Activated T-cell treated with anti-CD3 and anti-CD28 coated beads, Interleukin-2, amount 50 U/mL, for 4 hours (primary cell): ENCODE measurements around the gene NGFR. TPM values are rescaled to one million over a fixed set of nuclear protein-coding genes. Genes with fewer than 3 reads are reported as not detected.

Experiments used
- ATAC-seq, 2 donors: fragments of 200-7000 bp; cut with Tn5 transposase; one replicate each; pipeline ENCODE4 v1.10.0; 2021
- DNase-seq: peaks from one replicate; pipeline ENCODE4 v3.0.0-alpha.2; 2020
- H3K27me3 Mint-ChIP-seq: one replicate; pipeline ENCODE4 v1.8.0; 2021; ENCODE audit warnings: low read depth, mixed read lengths
- H3K36me3 Mint-ChIP-seq: one replicate; pipeline ENCODE4 v1.8.0; 2022; ENCODE audit warnings: mixed read lengths; ENCODE audit not compliant: insufficient read depth
- H3K4me1 Mint-ChIP-seq: one replicate; pipeline ENCODE4 v1.8.0; 2021; ENCODE audit warnings: low read depth, mixed read lengths
- H3K4me3 Mint-ChIP-seq: one replicate; pipeline ENCODE4 v1.8.0; 2021; ENCODE audit warnings: mild to moderate bottlenecking, moderate library complexity, mixed read lengths
- H3K9me3 Mint-ChIP-seq: one replicate; pipeline ENCODE4 v1.8.0; 2021; ENCODE audit warnings: mixed read lengths
- total RNA-seq, 3 donors: library from RNA; stranded (reverse); gene quantifications; one replicate each; pipeline ENCODE4 v1.2.1, GENCODE V29; 2021

Gene NGFR
- total RNA-seq: under 1 TPM; 0.05 to 0.49 (median 0.05) TPM

GRCh38 chr17:49494986-49495841, at the start of gene NGFR:
Gene NGFR (plus strand): TSS chr17:49495293. CDS start chr17:49495418, 125 bp downstream.
- Mint-ChIP-seq H3K4me1 (peaks cover 17% of the 10 kb centered on the region), H3K4me3 (peak within 1 kb of the TSS; percentile 77), H3K27me3 (peaks cover 38% of the 10 kb centered on the region), H3K36me3 (no peaks in the 10 kb centered on the region), H3K9me3 (no peaks in the 10 kb centered on the region)
- DNase-seq: peak; percentile 41
- peak; percentile 62 to 67 for ATAC-seq

- Mint-ChIP-seq H3K9me3 (no peaks in the 10 kb centered on the region), H3K36me3 (no peaks in the 10 kb centered on the region)
Measured at GRCh38 chr17:49445591-49445990, 49.5 kb upstream of the NGFR start.

GRCh38 chr17:49447628-49448302, 47.3 kb upstream of the NGFR start:
- no peaks in the 10 kb centered on the region for H3K9me3 Mint-ChIP-seq
- H3K4me1 Mint-ChIP-seq: peaks cover 6% of the 10 kb centered on the region
- H3K36me3 Mint-ChIP-seq: no peaks in the 10 kb centered on the region
- no peak for ATAC-seq
- H3K4me3 Mint-ChIP-seq: no peak overlapping the region
- DNase-seq: no peak
- H3K27me3 Mint-ChIP-seq: peaks cover 5% of the 10 kb centered on the region

More at GRCh38 chr17:49445591-49445990, 49.5 kb upstream of the NGFR start:
- Mint-ChIP-seq H3K27me3 (peaks cover 14% of the 10 kb centered on the region), H3K4me1 (peaks cover 3% of the 10 kb centered on the region), H3K4me3 (no peak overlapping the region)
- no peak for DNase-seq
- ATAC-seq: no peak

GRCh38 chr17:49450181-49450580, 44.9 kb upstream of the NGFR start:
- no peaks in the 10 kb centered on the region for H3K36me3 Mint-ChIP-seq
- peaks cover 6% of the 10 kb centered on the region for H3K27me3 Mint-ChIP-seq
- DNase-seq: no peak
- no peaks in the 10 kb centered on the region for H3K9me3 Mint-ChIP-seq
- H3K4me3 Mint-ChIP-seq: no peak overlapping the region
- H3K4me1 Mint-ChIP-seq: peaks cover 8% of the 10 kb centered on the region
- no peak for ATAC-seq

GRCh38 chr17:49450735-49451134, 44.4 kb upstream of the NGFR start:
- DNase-seq: no peak
- peaks cover 6% of the 10 kb centered on the region for H3K27me3 Mint-ChIP-seq
- no peaks in the 10 kb centered on the region for H3K36me3 Mint-ChIP-seq
- peaks cover 8% of the 10 kb centered on the region for H3K4me1 Mint-ChIP-seq
- no peaks in the 10 kb centered on the region for H3K9me3 Mint-ChIP-seq
- ATAC-seq: no peak
- H3K4me3 Mint-ChIP-seq: no peak overlapping the region

GRCh38 chr17:49452201-49452600, 42.9 kb upstream of the NGFR start:
- no peak overlapping the region for H3K4me3 Mint-ChIP-seq
- H3K4me1 Mint-ChIP-seq: peaks cover 8% of the 10 kb centered on the region
- H3K9me3 Mint-ChIP-seq: no peaks in the 10 kb centered on the region
- H3K36me3 Mint-ChIP-seq: no peaks in the 10 kb centered on the region
- ATAC-seq: no peak
- DNase-seq: no peak
- H3K27me3 Mint-ChIP-seq: peaks cover 18% of the 10 kb centered on the region

- no peaks in the 10 kb centered on the region for H3K36me3 Mint-ChIP-seq
- DNase-seq (no peak), ATAC-seq (no peak)
- peaks cover 23% of the 10 kb centered on the region for H3K27me3 Mint-ChIP-seq
- H3K4me1 Mint-ChIP-seq: peaks cover 8% of the 10 kb centered on the region
- H3K9me3 Mint-ChIP-seq: no peaks in the 10 kb centered on the region
- H3K4me3 Mint-ChIP-seq: no peak overlapping the region
Measured at GRCh38 chr17:49452661-49453060, 42.4 kb upstream of the NGFR start.

GRCh38 chr17:49454050-49454449, 41.0 kb upstream of the NGFR start:
- no peak for DNase-seq
- Mint-ChIP-seq H3K4me3 (no peak overlapping the region), H3K27me3 (peaks cover 27% of the 10 kb centered on the region), H3K4me1 (peaks cover 8% of the 10 kb centered on the region), H3K36me3 (no peaks in the 10 kb centered on the region), H3K9me3 (no peaks in the 10 kb centered on the region)
- ATAC-seq: no peak

- ATAC-seq: no peak
Measured at GRCh38 chr17:49455272-49455861, 39.7 kb upstream of the NGFR start.

GRCh38 chr17:49456183-49456965, 38.7 kb upstream of the NGFR start:
- no peak overlapping the region for H3K4me3 Mint-ChIP-seq
- peaks cover 5% of the 10 kb centered on the region for H3K4me1 Mint-ChIP-seq
- DNase-seq: no peak
- ATAC-seq: no peak
- no peaks in the 10 kb centered on the region for H3K9me3 Mint-ChIP-seq
- H3K27me3 Mint-ChIP-seq: peaks cover 46% of the 10 kb centered on the region
- H3K36me3 Mint-ChIP-seq: no peaks in the 10 kb centered on the region

More at GRCh38 chr17:49455272-49455861, 39.7 kb upstream of the NGFR start:
- Mint-ChIP-seq H3K4me3 (no peak overlapping the region), H3K27me3 (peaks cover 38% of the 10 kb centered on the region), H3K36me3 (no peaks in the 10 kb centered on the region), H3K4me1 (peaks cover 7% of the 10 kb centered on the region), H3K9me3 (no peaks in the 10 kb centered on the region)
- no peak for DNase-seq

GRCh38 chr17:49457564-49458535, 37.2 kb upstream of the NGFR start:
- H3K27me3 Mint-ChIP-seq: peaks cover 51% of the 10 kb centered on the region
- no peaks in the 10 kb centered on the region for H3K9me3 Mint-ChIP-seq
- ATAC-seq (no peak), DNase-seq (no peak)
- H3K36me3 Mint-ChIP-seq: no peaks in the 10 kb centered on the region
- H3K4me3 Mint-ChIP-seq: no peak overlapping the region
- peaks cover 1% of the 10 kb centered on the region for H3K4me1 Mint-ChIP-seq

- peaks cover 8% of the 10 kb centered on the region for H3K9me3 Mint-ChIP-seq
- DNase-seq: no peak
- no peak for ATAC-seq
- peaks cover 61% of the 10 kb centered on the region for H3K27me3 Mint-ChIP-seq
- no peak overlapping the region for H3K4me3 Mint-ChIP-seq
- no peaks in the 10 kb centered on the region for H3K36me3 Mint-ChIP-seq
- no peaks in the 10 kb centered on the region for H3K4me1 Mint-ChIP-seq
Measured at GRCh38 chr17:49459401-49459984, 35.6 kb upstream of the NGFR start.

- peaks cover 8% of the 10 kb centered on the region for H3K9me3 Mint-ChIP-seq
- ATAC-seq (no peak), DNase-seq (no peak)
- no peaks in the 10 kb centered on the region for H3K36me3 Mint-ChIP-seq
- H3K4me1 Mint-ChIP-seq: no peaks in the 10 kb centered on the region
- H3K4me3 Mint-ChIP-seq: no peak overlapping the region
- H3K27me3 Mint-ChIP-seq: peaks cover 64% of the 10 kb centered on the region
Measured at GRCh38 chr17:49460401-49460800, 34.7 kb upstream of the NGFR start.
